Caco-2 (cell line): Measurements from ENCODE around the gene RNPEP. TPM values are rescaled to one million over a fixed set of nuclear protein-coding genes. Genes with fewer than 3 reads are reported as not detected.
A peak's percentile ranks its signal among the peaks of the same experiment; 100 is the strongest.

Source experiments
- BruUV-seq: library from RNA; stranded (reverse); fragments of 400-500 nt; replicated peaks from 2 replicates; lab custom pipeline; 2021; lab: Mats Ljungman, UMichigan
- CTCF ChIA-PET: fragments of 300-600 bp; sonication (Branson Sonifier 250); formaldehyde crosslinking; loops from one replicate; lab custom pipeline; 2022; ENCODE audit warnings: antibody characterized with exemption; lab: Charles Lee
- POLR2A ChIA-PET: fragments of 300-600 bp; sonication (Branson Sonifier 250); formaldehyde crosslinking; loops from one replicate; lab custom pipeline; 2022; ENCODE audit warnings: antibody characterized with exemption; lab: Charles Lee
- DNase-seq, 2 experiments: peaks; one replicate each; pipeline versions ENCODE4 v3.0.0 to v3.0.0-alpha.2; 2020 to 2022
- H3K27me3 ChIP-seq: replicated peaks from 2 replicates; pipeline ENCODE4 v1.6.0; 2011; ENCODE audit warnings: low read length; ENCODE audit not compliant: control insufficient read depth, insufficient read depth
- H3K36me3 ChIP-seq: 2 replicates; pipeline ENCODE4 v1.5.1; 2011; ENCODE audit warnings: low read length; ENCODE audit not compliant: control insufficient read depth, insufficient read depth
- H3K4me1 ChIP-seq: fragments of 250-450 bp; sonication (Bioruptor Pico); 2 replicates; pipeline ENCODE4 v1.5.1; 2020; ENCODE audit warnings: mild to moderate bottlenecking
- H3K4me3 ChIP-seq: 2 replicates; pipeline ENCODE4 v1.5.1; 2011; ENCODE audit warnings: low read depth, mild to moderate bottlenecking, control low read depth, low read length
- H3K9me3 ChIP-seq: fragments of 250-450 bp; sonication (Bioruptor Pico); 2 replicates; pipeline ENCODE4 v1.5.1; 2020; ENCODE audit warnings: mild to moderate bottlenecking, moderate library complexity
- H3K27ac Mint-ChIP-seq: one replicate; pipeline ENCODE4 v1.8.0; 2022; ENCODE audit warnings: mixed read lengths; ENCODE audit not compliant: unreplicated experiment
- H3K27me3 Mint-ChIP-seq: one replicate; pipeline ENCODE4 v1.8.0; 2022; ENCODE audit warnings: mixed read lengths; ENCODE audit not compliant: insufficient read depth, unreplicated experiment
- H3K36me3 Mint-ChIP-seq: one replicate; pipeline ENCODE4 v1.8.0; 2022; ENCODE audit warnings: mild to moderate bottlenecking, mixed read lengths; ENCODE audit not compliant: insufficient read depth, unreplicated experiment
- H3K4me1 Mint-ChIP-seq: one replicate; pipeline ENCODE4 v1.8.0; 2022; ENCODE audit warnings: low read depth, mixed read lengths; ENCODE audit not compliant: unreplicated experiment
- H3K4me3 Mint-ChIP-seq: one replicate; pipeline ENCODE4 v1.8.0; 2022; ENCODE audit warnings: mild to moderate bottlenecking, moderate library complexity, mixed read lengths; ENCODE audit not compliant: unreplicated experiment
- H3K9me3 Mint-ChIP-seq: one replicate; pipeline ENCODE4 v1.8.0; 2022; ENCODE audit warnings: mixed read lengths; ENCODE audit not compliant: unreplicated experiment
- CTCF ChIP-seq, 2 experiments: fragments of 200-600 bp in 1 of 2; IDR thresholded peaks; 1 replicate in 1 of 2; 2 replicates in 1 of 2; pipeline versions ENCODE4 v1.5.1 to v1.8.0; 2011 to 2022; ENCODE audit warnings: antibody characterized with exemption in 1 of 2, control low read depth in 1 of 2, inconsistent platforms in 1 of 2, low read depth in 1 of 2, low read length in 1 of 2, mild to moderate bottlenecking in 1 of 2, moderate library complexity in 1 of 2; ENCODE audit not compliant: insufficient read depth in 1 of 2, severe bottlenecking in 1 of 2, unreplicated experiment in 1 of 2
- intact Hi-C: fragments of 100-400 bp; cut with micrococcal nuclease; formaldehyde crosslinking; loops from one replicate; pipeline ENCODE4 v1.10.0; 2022; ENCODE audit not compliant: unreplicated experiment
- total RNA-seq: library from RNA; stranded (reverse); gene quantifications from 2 replicates; pipeline ENCODE4 v1.2.3, GENCODE V29; 2022

The RNPEP gene
- total RNA-seq, 1 experiment from 2014 or later: 75.9 TPM

GRCh38 chr1:201945157-201945556 lies 37.3 kb upstream of the RNPEP start:
- no TSS peak for BruUV-seq
- CTCF ChIA-PET: interaction anchor here (2.3 kb wide), 1 partner anchor 67 kb away, joined by 8 read pairs; no protein-coding TSS in a partner anchor
- H3K27me3 Mint-ChIP-seq: peaks cover 9% of the 10 kb centered on the region
- DNase-seq: no peak
- peak; percentile 17 to 30 for TF ChIP-seq CTCF (IDR thresholded peaks at IDR 0.05; ENCODE audit: insufficient read depth in 1 of 2, low read depth in 1 of 2, low read length in 1 of 2, severe bottlenecking in 1 of 2, unreplicated experiment in 1 of 2)
- H3K4me3 Mint-ChIP-seq: no peak overlapping the region
- Histone ChIP-seq H3K36me3 (no peaks in the 10 kb centered on the region), H3K9me3 (no peaks in the 10 kb centered on the region), H3K4me1 (peaks cover 10% of the 10 kb centered on the region), H3K4me3 (no peak overlapping the region), H3K27me3 (no peaks in the 10 kb centered on the region)
- H3K36me3 Mint-ChIP-seq: no peaks in the 10 kb centered on the region
- no peak overlapping the region for H3K27ac Mint-ChIP-seq
- peaks cover 20% of the 10 kb centered on the region for H3K4me1 Mint-ChIP-seq
- intact Hi-C loops: no loop called here
- no peaks in the 10 kb centered on the region for H3K9me3 Mint-ChIP-seq
- POLR2A ChIA-PET: interaction anchor here (0.5 to 2.0 kb wide), 3 partner anchors 10 to 502 kb away, joined by 3 to 9 read pairs (median 3); partner anchors contain the start of gene TIMM17A

- no peaks in the 10 kb centered on the region for H3K27me3 ChIP-seq
- no peak for DNase-seq
- CTCF ChIA-PET: interaction anchor here (0.6 to 2.3 kb wide), 4 partner anchors 25 to 68 kb away, joined by 3 to 10 read pairs (median 8); no protein-coding TSS in a partner anchor
- POLR2A ChIA-PET: interaction anchor here (0.6 to 2.0 kb wide), 2 partner anchors 9 to 503 kb away, joined by 3 to 9 read pairs; partner anchors contain the start of gene TIMM17A
- no peaks in the 10 kb centered on the region for H3K36me3 ChIP-seq
- intact Hi-C loops: loop anchor here (1.0 kb wide), 1 partner anchor 9 kb away; the partner anchor contains the start of gene TIMM17A
- Mint-ChIP-seq H3K9me3 (no peaks in the 10 kb centered on the region), H3K4me3 (peak overlapping the region; percentile 81), H3K27ac (no peak overlapping the region), H3K27me3 (peaks cover 9% of the 10 kb centered on the region), H3K36me3 (no peaks in the 10 kb centered on the region), H3K4me1 (peaks cover 20% of the 10 kb centered on the region)
- peaks cover 10% of the 10 kb centered on the region for H3K4me1 ChIP-seq
- H3K9me3 ChIP-seq: no peaks in the 10 kb centered on the region
- H3K4me3 ChIP-seq: no peak overlapping the region; the same call in 1 of the 2 replicates
- TF ChIP-seq CTCF (IDR thresholded peaks at IDR 0.05; ENCODE audit: insufficient read depth in 1 of 2, low read depth in 1 of 2, low read length in 1 of 2, severe bottlenecking in 1 of 2, unreplicated experiment in 1 of 2): no peak
- no TSS peak for BruUV-seq
Measured at GRCh38 chr1:201945863-201946223, 36.6 kb upstream of the RNPEP start.

- peak; percentile 86 to 88 for DNase-seq
- BruUV-seq: no TSS peak
- H3K9me3 Mint-ChIP-seq: no peaks in the 10 kb centered on the region
- CTCF ChIA-PET: interaction anchor here (0.6 to 2.3 kb wide), 5 partner anchors 25 to 68 kb away, joined by 3 to 10 read pairs (median 7); no protein-coding TSS in a partner anchor
- no peak for TF ChIP-seq CTCF (IDR thresholded peaks at IDR 0.05; ENCODE audit: insufficient read depth in 1 of 2, low read depth in 1 of 2, low read length in 1 of 2, severe bottlenecking in 1 of 2, unreplicated experiment in 1 of 2)
- Histone ChIP-seq H3K9me3 (no peaks in the 10 kb centered on the region), H3K36me3 (no peaks in the 10 kb centered on the region), H3K4me3 (peak within 1 kb of the TSS; percentile 28), H3K27me3 (no peaks in the 10 kb centered on the region), H3K4me1 (peaks cover 10% of the 10 kb centered on the region)
- peaks cover 9% of the 10 kb centered on the region for H3K27me3 Mint-ChIP-seq
- intact Hi-C loops: loop anchor here (1.0 kb wide), 1 partner anchor 9 kb away; the partner anchor contains the start of gene TIMM17A
- no peaks in the 10 kb centered on the region for H3K36me3 Mint-ChIP-seq
- peak within 1 kb of the TSS; percentile 18 for H3K27ac Mint-ChIP-seq
- peak within 1 kb of the TSS; percentile 81 for H3K4me3 Mint-ChIP-seq
- H3K4me1 Mint-ChIP-seq: peaks cover 20% of the 10 kb centered on the region
- POLR2A ChIA-PET: interaction anchor here (0.6 to 2.0 kb wide), 2 partner anchors 9 to 61 kb away, joined by 3 to 9 read pairs; partner anchors contain the start of gene TIMM17A
Measured at GRCh38 chr1:201946224-201946908, 36.1 kb upstream of the RNPEP start, which contains the start of gene LMOD1. Gene LMOD1 (minus strand): TSS chr1:201946548. CDS start chr1:201946340, 208 bp downstream.
